Measurements from ENCODE around the gene ZBTB4. TPM values are rescaled to one million over a fixed set of nuclear protein-coding genes. Genes with fewer than 3 reads are reported as not detected.

The ZBTB4 gene
- total RNA-seq, 1 donor from 2014 or later = 9.2 TPM

GRCh38 chr17:7418472-7419152 is 60.8 kb downstream of the ZBTB4 start:
- Histone ChIP-seq H3K36me3 (ENCODE audit: control insufficient read depth, insufficient read depth, low read length) (no peaks in the 10 kb centered on the region), H3K4me3 (ENCODE audit: low read depth, low read length) (no peak overlapping the region), H3K27me3 (ENCODE audit: control insufficient read depth, insufficient read depth, low read length) (peaks cover 2% of the 10 kb centered on the region)
- no peak for DNase-seq (ENCODE audit: low read depth)
- FAIRE-seq = no peak
- no peak for TF ChIP-seq CTCF (IDR thresholded peaks at IDR 0.05; ENCODE audit: insufficient read depth, low read length, severe bottlenecking)

- Histone ChIP-seq H3K27me3 (ENCODE audit: control insufficient read depth, insufficient read depth, low read length) (peaks cover 2% of the 10 kb centered on the region), H3K36me3 (ENCODE audit: control insufficient read depth, insufficient read depth, low read length) (no peaks in the 10 kb centered on the region), H3K4me3 (ENCODE audit: low read depth, low read length) (no peak overlapping the region)
- FAIRE-seq (no peak), DNase-seq (ENCODE audit: low read depth) (no peak)
- TF ChIP-seq CTCF (IDR thresholded peaks at IDR 0.05; ENCODE audit: insufficient read depth, low read length, severe bottlenecking) = no peak
Measured at GRCh38 chr17:7417056-7417655, 62.3 kb downstream of the ZBTB4 start.

- no peaks in the 10 kb centered on the region for H3K36me3 ChIP-seq (ENCODE audit: control insufficient read depth, insufficient read depth, low read length)
- FAIRE-seq (no peak), DNase-seq (ENCODE audit: low read depth) (no peak)
- peaks cover 2% of the 10 kb centered on the region for H3K27me3 ChIP-seq (ENCODE audit: control insufficient read depth, insufficient read depth, low read length)
- H3K4me3 ChIP-seq (ENCODE audit: low read depth, low read length) = no peak overlapping the region
- no peak for TF ChIP-seq CTCF (IDR thresholded peaks at IDR 0.05; ENCODE audit: insufficient read depth, low read length, severe bottlenecking)
Measured at GRCh38 chr17:7416323-7416722, 63.1 kb downstream of the ZBTB4 start.

GRCh38 chr17:7415784-7416183 is 63.6 kb downstream of the ZBTB4 start:
- peaks cover 2% of the 10 kb centered on the region for H3K27me3 ChIP-seq (ENCODE audit: control insufficient read depth, insufficient read depth, low read length)
- no peak overlapping the region for H3K4me3 ChIP-seq (ENCODE audit: low read depth, low read length)
- no peak for DNase-seq (ENCODE audit: low read depth)
- FAIRE-seq = no peak
- no peaks in the 10 kb centered on the region for H3K36me3 ChIP-seq (ENCODE audit: control insufficient read depth, insufficient read depth, low read length)
- no peak for TF ChIP-seq CTCF (IDR thresholded peaks at IDR 0.05; ENCODE audit: insufficient read depth, low read length, severe bottlenecking)

GRCh38 chr17:7414837-7415236 is 64.6 kb downstream of the ZBTB4 start:
- Histone ChIP-seq H3K4me3 (ENCODE audit: low read depth, low read length) (no peak overlapping the region), H3K27me3 (ENCODE audit: control insufficient read depth, insufficient read depth, low read length) (peaks cover 2% of the 10 kb centered on the region), H3K36me3 (ENCODE audit: control insufficient read depth, insufficient read depth, low read length) (no peaks in the 10 kb centered on the region)
- no peak for FAIRE-seq
- DNase-seq (ENCODE audit: low read depth) = no peak
- no peak for TF ChIP-seq CTCF (IDR thresholded peaks at IDR 0.05; ENCODE audit: insufficient read depth, low read length, severe bottlenecking)

Data from bronchial epithelial cell (primary cell).